Measurements from ENCODE around the gene CTNNA1.

- no peak for TF ChIP-seq YY1 (IDR thresholded peaks at IDR 0.05; ENCODE audit: insufficient read depth, insufficient read length)
- no peak for TF ChIP-seq ZNF274 (IDR thresholded peaks at IDR 0.05; ENCODE audit: low read depth, low read length)
Measured at GRCh38 chr5:138713247-138713646, 40.0 kb upstream of the CTNNA1 start.
